ENCODE data around the gene SIMC1.

SIMC1 gene

GRCh38 chr5:176389135-176390123 lies 151.2 kb downstream of the SIMC1 start:
- no peak for DNase-seq

- DNase-seq, result no peak
These were observed 153.3 kb downstream of the SIMC1 start for GRCh38 chr5:176391479-176391878.

- no peak for DNase-seq
These were observed 153.8 kb downstream of the SIMC1 start for GRCh38 chr5:176391999-176392398.

- DNase-seq, result no peak
These were observed 154.3 kb downstream of the SIMC1 start for GRCh38 chr5:176392526-176392925.

GRCh38 chr5:176394096-176394495 lies 155.9 kb downstream of the SIMC1 start:
- no peak for DNase-seq

- no peak for DNase-seq
These were observed 156.9 kb downstream of the SIMC1 start for GRCh38 chr5:176394881-176395675.

Data from NCI-H1930 (cell line).